CD4-positive, CD25-positive, alpha-beta regulatory T cell (primary cell): ENCODE results near the gene ZNF638. TPM values are rescaled to one million over a fixed set of nuclear protein-coding genes. Genes with fewer than 3 reads are reported as not detected.

Source experiments
- ATAC-seq, 2 donors: fragments of 150-1000 bp; cut with Tn5 transposase; one replicate each; pipeline ENCODE4 v1.10.0; 2021; ENCODE audit warnings: low read depth in 2 of 2, moderate number of reproducible peaks in 2 of 2, moderate library complexity in 1 of 2
- DNase-seq, 3 donors: peaks; one replicate each; pipeline versions ENCODE4 v3.0.0 to v3.0.0-alpha.2; 2012 to 2022; ENCODE audit warnings: mixed read lengths in 1 of 3
- H3K27ac ChIP-seq: one replicate; pipeline ENCODE4 v1.7.0; 2013; ENCODE audit warnings: mild to moderate bottlenecking, low read length; ENCODE audit not compliant: insufficient read depth, poor library complexity, severe bottlenecking
- H3K27me3 ChIP-seq: one replicate; pipeline ENCODE4 v1.7.0; 2013; ENCODE audit warnings: low read length; ENCODE audit not compliant: control insufficient read depth, insufficient read depth
- H3K36me3 ChIP-seq: one replicate; pipeline ENCODE4 v1.7.0; 2013; ENCODE audit warnings: mild to moderate bottlenecking, low read length, moderate library complexity; ENCODE audit not compliant: control insufficient read depth, insufficient read depth
- H3K4me1 ChIP-seq: 2 replicates; pipeline ENCODE4 v1.7.0; 2013; ENCODE audit warnings: mild to moderate bottlenecking, low read length; ENCODE audit not compliant: insufficient read depth, control insufficient read depth, poor library complexity, severe bottlenecking
- H3K4me3 ChIP-seq: one replicate; pipeline ENCODE4 v1.7.0; 2013; ENCODE audit warnings: low read depth, mild to moderate bottlenecking, low read length, moderate library complexity
- H3K9me3 ChIP-seq, 2 experiments: 1 replicate in 1 of 2; 2 replicates in 1 of 2; pipeline ENCODE4 v1.7.0; 2013; ENCODE audit warnings: low read length in 2 of 2, mild to moderate bottlenecking in 1 of 2, moderate library complexity in 1 of 2; ENCODE audit not compliant: control insufficient read depth in 2 of 2
- H3K27ac Mint-ChIP-seq, 3 donors: one replicate each; pipeline ENCODE4 v1.8.0; 2020 to 2022; ENCODE audit warnings: mild to moderate bottlenecking in 3 of 3, mixed read lengths in 3 of 3, moderate library complexity in 2 of 3
- H3K27me3 Mint-ChIP-seq: one replicate; pipeline ENCODE4 v1.8.0; 2022; ENCODE audit warnings: mild to moderate bottlenecking, mixed read lengths
- H3K36me3 Mint-ChIP-seq: one replicate; pipeline ENCODE4 v1.8.0; 2020; ENCODE audit warnings: mixed read lengths
- H3K4me1 Mint-ChIP-seq, 4 donors: one replicate each; pipeline ENCODE4 v1.8.0; 2020 to 2022; ENCODE audit warnings: mixed read lengths in 4 of 4, mild to moderate bottlenecking in 1 of 4
- H3K4me3 Mint-ChIP-seq, 4 donors: one replicate each; pipeline ENCODE4 v1.8.0; 2020 to 2022; ENCODE audit warnings: mild to moderate bottlenecking in 4 of 4, mixed read lengths in 4 of 4, moderate library complexity in 3 of 4
- H3K9me3 Mint-ChIP-seq, 7 donors: one replicate each; pipeline ENCODE4 v1.8.0; 2020 to 2022; ENCODE audit warnings: mixed read lengths in 7 of 7, mild to moderate bottlenecking in 3 of 7, moderate library complexity in 2 of 7
- polyA plus RNA-seq, 4 donors: library from polyadenylated mRNA; unstranded; fragments of 300-500 nt; fragmentation: Illumina TruSeq; gene quantifications; one replicate each; pipeline ENCODE4 v1.2.3, GENCODE V29; 2021
- total RNA-seq: library from RNA; stranded (reverse); gene quantifications from one replicate; pipeline ENCODE4 v1.2.3, GENCODE V29; 2022

The ZNF638 gene
- total and polyA plus RNA-seq, 5 donors from 2014 or later = 32.6 to 119 (median 36.4) TPM

- H3K27me3 Mint-ChIP-seq = peaks cover 33% of the 10 kb centered on the region
- H3K36me3 Mint-ChIP-seq = no peaks in the 10 kb centered on the region
- no peak for ATAC-seq
- H3K9me3 Mint-ChIP-seq = no peaks in the 10 kb centered on the region
- H3K27ac Mint-ChIP-seq = peak overlapping the region in 1 of 3 donors; percentile 89
- DNase-seq = no peak
- H3K4me1 Mint-ChIP-seq = peaks cover 6 to 23% (median 10%) of the 10 kb centered on the region in 4 donors
- Histone ChIP-seq H3K36me3 (no peaks in the 10 kb centered on the region), H3K9me3 (no peaks in the 10 kb centered on the region), H3K4me3 (no peak overlapping the region), H3K27me3 (peaks cover 9% of the 10 kb centered on the region), H3K27ac (no peak overlapping the region), H3K4me1 (peaks cover 21% of the 10 kb centered on the region)
- H3K4me3 Mint-ChIP-seq = no peak overlapping the region
Measured at GRCh38 chr2:71451705-71452104, 120.1 kb downstream of the ZNF638 start.

DNA sequence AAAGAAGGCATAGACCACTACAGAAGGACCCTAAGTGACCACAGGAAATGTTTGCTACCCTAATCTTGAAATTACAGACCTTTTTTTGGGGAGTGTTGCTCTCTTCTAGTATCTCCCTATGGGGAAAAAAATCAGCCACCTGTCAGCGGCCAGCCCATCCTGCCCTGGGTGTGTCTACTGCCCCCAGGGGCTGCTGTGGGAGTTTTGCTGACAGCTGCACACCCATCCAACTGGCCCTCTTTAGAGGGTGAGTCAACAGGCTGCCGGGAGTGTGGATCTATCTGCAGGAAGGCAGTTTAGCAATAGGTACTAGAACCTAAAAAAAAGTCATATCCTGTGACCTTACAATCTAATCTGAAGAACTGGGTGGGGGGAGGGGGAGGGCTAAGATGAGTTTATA lies 121.0 kb downstream of the ZNF638 start:
- Histone ChIP-seq H3K36me3 (no peaks in the 10 kb centered on the region), H3K4me1 (peaks cover 21% of the 10 kb centered on the region), H3K27me3 (peaks cover 9% of the 10 kb centered on the region), H3K27ac (no peak overlapping the region), H3K9me3 (no peaks in the 10 kb centered on the region), H3K4me3 (no peak overlapping the region)
- Mint-ChIP-seq H3K27ac (no peak overlapping the region), H3K4me1 (peaks cover 6 to 23% (median 10%) of the 10 kb centered on the region in 4 donors), H3K4me3 (peak overlapping the region in 1 of 4 donors; percentile 38), H3K9me3 (no peaks in the 10 kb centered on the region), H3K36me3 (no peaks in the 10 kb centered on the region), H3K27me3 (peaks cover 36% of the 10 kb centered on the region)
- DNase-seq = peak in 1 of 3 donors; percentile 30
- ATAC-seq = peak; percentile 45 to 46

DNA sequence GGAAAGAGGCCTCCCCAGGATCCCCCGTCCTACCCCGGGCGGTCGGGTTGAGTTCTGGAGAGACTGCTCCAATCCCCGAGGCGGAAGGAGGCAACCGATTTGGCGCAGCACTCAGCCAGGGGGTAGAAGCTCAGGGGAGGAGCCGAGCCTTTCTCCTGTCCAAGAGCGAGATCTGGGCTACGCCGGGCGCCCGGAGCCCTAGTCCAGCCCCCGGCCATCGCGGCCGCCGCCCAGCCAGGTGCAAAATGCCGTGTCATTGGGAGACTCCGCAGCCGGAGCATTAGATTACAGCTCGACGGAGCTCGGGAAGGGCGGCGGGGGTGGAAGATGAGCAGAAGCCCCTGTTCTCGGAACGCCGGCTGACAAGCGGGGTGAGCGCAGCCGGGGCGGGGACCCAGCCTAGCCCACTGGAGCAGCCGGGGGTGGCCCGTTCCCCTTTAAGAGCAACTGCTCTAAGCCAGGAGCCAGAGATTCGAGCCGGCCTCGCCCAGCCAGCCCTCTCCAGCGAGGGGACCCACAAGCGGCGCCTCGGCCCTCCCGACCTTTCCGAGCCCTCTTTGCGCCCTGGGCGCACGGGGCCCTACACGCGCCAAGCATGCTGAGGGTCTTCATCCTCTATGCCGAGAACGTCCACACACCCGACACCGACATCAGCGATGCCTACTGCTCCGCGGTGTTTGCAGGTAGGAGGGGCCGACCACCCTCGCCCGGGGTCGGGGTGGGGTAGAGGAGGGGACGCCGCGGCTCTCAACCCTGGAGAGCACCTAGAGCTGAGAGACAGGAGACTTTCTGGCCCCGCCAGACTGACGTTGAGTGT lies 122.0 kb downstream of the ZNF638 start, which contains the start of gene DYSF:
Gene DYSF (plus strand): TSS at position 158 of the 817 bp plus-strand sequence.
- DNase-seq (no peak), ATAC-seq (no peak)
- H3K4me1 ChIP-seq = peaks cover 21% of the 10 kb centered on the region
- H3K4me3 ChIP-seq = no peak within 1 kb of the TSS
- no peaks in the 10 kb centered on the region for H3K36me3 ChIP-seq
- H3K36me3 Mint-ChIP-seq = no peaks in the 10 kb centered on the region
- H3K27ac Mint-ChIP-seq = peak within 1 kb of the TSS in 1 of 3 donors; percentile 69
- peaks cover 9% of the 10 kb centered on the region for H3K27me3 ChIP-seq
- H3K27me3 Mint-ChIP-seq = peaks cover 36% of the 10 kb centered on the region
- peak within 1 kb of the TSS in 3 of 4 donors; percentile 58 to 76 (median 64) for H3K4me3 Mint-ChIP-seq
- no peaks in the 10 kb centered on the region for H3K9me3 Mint-ChIP-seq
- H3K27ac ChIP-seq = no peak within 1 kb of the TSS
- peaks cover 6 to 23% (median 10%) of the 10 kb centered on the region in 4 donors for H3K4me1 Mint-ChIP-seq
- H3K9me3 ChIP-seq = no peaks in the 10 kb centered on the region

DNA sequence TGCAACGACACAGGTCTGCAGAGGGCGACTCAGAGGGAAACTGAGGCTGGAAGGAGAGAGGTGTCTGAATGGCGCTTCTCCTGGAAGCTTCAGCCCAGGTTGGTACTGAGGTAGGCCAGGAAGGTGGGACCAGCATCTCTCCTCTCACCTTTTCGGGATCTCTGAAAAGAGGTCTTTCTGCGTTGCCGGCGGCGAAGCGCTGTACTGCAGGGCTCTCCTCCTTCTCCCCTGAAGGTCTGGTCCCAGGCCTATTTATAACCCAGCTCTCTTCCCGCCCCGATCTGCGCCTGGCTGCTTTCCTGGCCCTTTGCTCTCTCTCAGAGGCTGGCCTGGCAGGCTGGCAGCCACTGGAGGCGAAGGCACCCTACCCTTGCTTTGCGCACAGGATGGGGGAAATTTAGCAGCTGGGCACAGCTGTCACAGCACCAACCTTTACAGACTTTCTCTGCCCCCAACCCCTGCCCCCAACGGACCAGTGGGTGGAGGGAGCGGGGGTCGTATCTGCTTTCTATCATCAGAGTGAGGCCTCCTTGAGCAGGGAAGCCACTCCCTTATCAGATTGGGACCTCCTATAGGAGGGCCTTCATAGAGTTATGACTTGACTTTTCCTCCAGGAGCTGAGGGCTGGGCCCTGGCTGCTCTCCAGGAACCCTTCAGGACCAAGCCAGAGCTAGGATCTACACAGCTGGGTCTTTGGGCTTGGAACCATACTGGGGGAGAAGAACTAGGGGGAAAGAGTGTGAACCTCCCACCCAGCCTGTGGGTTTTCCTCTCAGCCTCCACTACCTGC lies 122.8 kb downstream of the ZNF638 start:
- Histone ChIP-seq H3K4me1 (peaks cover 21% of the 10 kb centered on the region), H3K4me3 (no peak overlapping the region)
- ATAC-seq = no peak

GRCh38 chr2:71455011-71455740 lies 123.6 kb downstream of the ZNF638 start:
- Mint-ChIP-seq H3K27me3 (peaks cover 36% of the 10 kb centered on the region), H3K4me3 (peak overlapping the region in 2 of 4 donors; percentile 36 to 44), H3K27ac (no peak overlapping the region), H3K9me3 (no peaks in the 10 kb centered on the region), H3K4me1 (peaks cover 6 to 23% (median 10%) of the 10 kb centered on the region in 4 donors), H3K36me3 (no peaks in the 10 kb centered on the region)
- H3K36me3 ChIP-seq = no peaks in the 10 kb centered on the region
- ATAC-seq (no peak), DNase-seq (no peak)
- H3K4me3 ChIP-seq = no peak overlapping the region
- peaks cover 9% of the 10 kb centered on the region for H3K27me3 ChIP-seq
- H3K9me3 ChIP-seq = no peaks in the 10 kb centered on the region
- peaks cover 21% of the 10 kb centered on the region for H3K4me1 ChIP-seq
- no peak overlapping the region for H3K27ac ChIP-seq

More for the DNA sequence above, 122.8 kb downstream of the ZNF638 start:
- Mint-ChIP-seq H3K36me3 (no peaks in the 10 kb centered on the region), H3K4me1 (peaks cover 6 to 23% (median 10%) of the 10 kb centered on the region in 4 donors), H3K27me3 (peaks cover 36% of the 10 kb centered on the region), H3K4me3 (peak overlapping the region in 2 of 4 donors; percentile 36), H3K9me3 (no peaks in the 10 kb centered on the region), H3K27ac (no peak overlapping the region)
- no peak for DNase-seq
- H3K36me3 ChIP-seq = no peaks in the 10 kb centered on the region
- no peak overlapping the region for H3K27ac ChIP-seq
- no peaks in the 10 kb centered on the region for H3K9me3 ChIP-seq
- peaks cover 9% of the 10 kb centered on the region for H3K27me3 ChIP-seq

DNA sequence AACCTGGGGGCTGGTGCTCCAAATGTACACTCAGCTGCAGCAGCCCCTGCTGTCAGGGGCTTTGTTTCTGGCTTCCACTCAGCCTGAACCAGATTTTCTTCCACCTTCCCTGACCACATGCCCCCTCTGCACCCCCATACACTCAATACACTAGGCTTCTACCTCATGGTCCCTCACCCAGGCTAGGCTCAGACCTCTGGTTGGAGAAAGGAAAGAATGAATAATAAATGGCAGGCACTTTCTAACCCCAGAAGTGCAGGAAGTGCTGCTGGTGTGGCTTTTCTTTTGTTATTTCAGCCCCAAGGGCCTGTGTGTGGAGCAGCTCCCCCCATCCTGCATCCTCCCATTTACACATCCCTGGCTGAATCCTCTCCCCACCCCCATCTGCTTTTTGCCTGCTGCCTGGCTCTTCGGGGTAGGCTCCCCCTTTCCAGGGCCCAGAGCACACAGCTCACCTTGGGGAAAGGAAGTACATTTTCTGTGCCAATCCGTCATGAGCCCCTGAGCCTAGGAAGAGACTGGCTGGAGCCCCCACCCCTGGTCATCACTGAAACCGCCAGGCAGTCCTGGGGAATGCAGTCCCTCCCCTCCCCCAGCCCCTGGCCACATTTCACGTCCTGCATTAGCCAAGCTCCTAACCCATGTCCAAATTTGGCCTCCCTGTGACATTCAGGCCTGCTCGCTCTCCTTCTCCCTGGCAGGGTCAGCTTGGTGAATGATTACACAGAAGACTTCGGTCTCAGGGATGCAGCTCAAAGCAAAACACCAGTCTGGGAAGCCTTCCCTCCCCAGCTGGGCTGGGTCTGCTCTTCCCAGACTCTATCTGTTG lies 124.4 kb downstream of the ZNF638 start:
- no peak overlapping the region for H3K27ac Mint-ChIP-seq
- Histone ChIP-seq H3K27ac (no peak overlapping the region), H3K27me3 (peaks cover 9% of the 10 kb centered on the region), H3K36me3 (no peaks in the 10 kb centered on the region), H3K9me3 (no peaks in the 10 kb centered on the region), H3K4me3 (no peak overlapping the region), H3K4me1 (peaks cover 21% of the 10 kb centered on the region)
- peaks cover 37% of the 10 kb centered on the region for H3K27me3 Mint-ChIP-seq
- H3K4me3 Mint-ChIP-seq = no peak overlapping the region
- H3K4me1 Mint-ChIP-seq = peaks cover 6 to 23% (median 10%) of the 10 kb centered on the region in 4 donors
- ATAC-seq (no peak), DNase-seq (no peak)
- no peaks in the 10 kb centered on the region for H3K9me3 Mint-ChIP-seq
- no peaks in the 10 kb centered on the region for H3K36me3 Mint-ChIP-seq

DNA sequence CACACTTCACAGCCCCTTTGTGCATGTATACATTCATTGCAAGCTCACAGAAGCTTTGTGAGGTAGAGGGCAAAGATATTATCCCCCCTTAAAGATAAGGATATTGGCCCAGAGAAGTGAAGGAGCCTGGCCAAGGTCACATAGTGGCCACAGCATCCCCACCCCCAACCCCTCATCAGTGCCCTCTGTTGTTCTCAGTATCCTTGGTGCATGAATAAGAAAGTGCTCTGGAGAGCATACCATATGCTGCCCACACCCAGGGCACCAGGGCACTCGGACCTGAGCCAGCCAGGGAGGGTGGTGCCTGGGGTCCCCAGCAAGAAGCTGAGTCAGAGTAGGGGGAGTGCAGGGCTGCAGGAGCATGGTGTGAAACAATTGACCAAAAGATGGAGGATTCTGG lies 125.0 kb downstream of the ZNF638 start:
- Histone ChIP-seq H3K27ac (no peak overlapping the region), H3K9me3 (no peaks in the 10 kb centered on the region), H3K4me3 (no peak overlapping the region), H3K4me1 (peaks cover 21% of the 10 kb centered on the region), H3K27me3 (peaks cover 9% of the 10 kb centered on the region), H3K36me3 (no peaks in the 10 kb centered on the region)
- Mint-ChIP-seq H3K27ac (no peak overlapping the region), H3K9me3 (peaks cover 0 to 3% (median 0%) of the 10 kb centered on the region in 7 donors), H3K27me3 (peaks cover 43% of the 10 kb centered on the region), H3K36me3 (no peaks in the 10 kb centered on the region), H3K4me3 (no peak overlapping the region), H3K4me1 (peaks cover 6 to 20% (median 10%) of the 10 kb centered on the region in 4 donors)
- ATAC-seq (no peak), DNase-seq (no peak)
